ENCODE data around the gene SPAG6.

GRCh38 chr10:22303461-22303860 lies 41.8 kb upstream of the SPAG6 start:
- no peak for TF ChIP-seq CTCF (IDR thresholded peaks at IDR 0.05 in 2 of 3, conservative IDR thresholded peaks at IDR 0.05 in 1 of 3; ENCODE audit: insufficient read depth in 2 of 3, low read depth in 1 of 3, low read length in 3 of 3)
- TF ChIP-seq E2F5 (CRISPR knock-in tag; IDR thresholded peaks at IDR 0.05), result no peak
- TF ChIP-seq MEIS2 (IDR thresholded peaks at IDR 0.05; ENCODE audit: partially characterized antibody), result no peak
- TF ChIP-seq TAF1 (IDR thresholded peaks at IDR 0.05; ENCODE audit: control insufficient read depth, extremely low read depth, insufficient read depth, low read length, severe bottlenecking), result no peak
- TF ChIP-seq, protein P1, sequence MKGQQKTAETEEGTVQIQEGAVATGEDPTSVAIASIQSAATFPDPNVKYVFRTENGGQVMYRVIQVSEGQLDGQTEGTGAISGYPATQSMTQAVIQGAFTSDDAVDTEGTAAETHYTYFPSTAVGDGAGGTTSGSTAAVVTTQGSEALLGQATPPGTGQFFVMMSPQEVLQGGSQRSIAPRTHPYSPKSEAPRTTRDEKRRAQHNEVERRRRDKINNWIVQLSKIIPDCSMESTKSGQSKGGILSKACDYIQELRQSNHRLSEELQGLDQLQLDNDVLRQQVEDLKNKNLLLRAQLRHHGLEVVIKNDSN (CRISPR knock-in tag; IDR thresholded peaks at IDR 0.05), result no peak
- TF ChIP-seq GATAD2A (IDR thresholded peaks at IDR 0.05), result no peak
- no peak for TF ChIP-seq GABPA (tag; conservative IDR thresholded peaks at IDR 0.05; ENCODE audit: low read depth)
- TF ChIP-seq EZH2 (IDR thresholded peaks at IDR 0.05; ENCODE audit: borderline replicate concordance, low read depth, low read length), result no peak
